Loucy (cell line): ENCODE results near the gene NDUFS7.

Source experiments
- EZH2phosphoT487 ChIP-seq: fragments of 200-600 bp; IDR thresholded peaks from 2 replicates; pipeline ENCODE4 v1.6.1; 2018; ENCODE audit warnings: antibody characterized with exemption, mild to moderate bottlenecking, moderate library complexity, borderline replicate concordance
- TF ChIP-seq, protein P1 (sequence below): fragments of 200-600 bp; sonication (generic); conservative IDR thresholded peaks from 2 replicates; pipeline ENCODE4 v1.5.1; 2014; ENCODE audit warnings: mild to moderate bottlenecking, antibody characterized with exemption, low read length

DNA sequence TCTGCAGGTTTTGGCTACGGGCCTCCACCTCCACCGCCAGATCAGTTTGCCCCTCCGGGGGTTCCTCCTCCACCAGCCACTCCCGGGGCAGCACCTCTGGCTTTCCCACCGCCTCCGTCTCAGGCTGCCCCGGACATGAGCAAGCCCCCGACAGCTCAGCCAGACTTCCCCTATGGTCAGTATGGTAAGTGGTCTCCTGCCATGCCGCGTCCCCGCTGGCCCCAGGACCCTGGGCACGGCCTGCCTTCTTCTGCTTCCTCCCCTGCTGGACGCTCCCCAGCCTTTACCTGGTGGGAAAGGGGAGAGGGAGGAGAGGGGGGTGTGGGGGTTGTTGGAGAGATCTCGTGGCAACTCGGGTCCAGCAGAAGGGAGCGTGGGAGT, 48.8 kb downstream of the NDUFS7 start:
- TF ChIP-seq, protein P1, sequence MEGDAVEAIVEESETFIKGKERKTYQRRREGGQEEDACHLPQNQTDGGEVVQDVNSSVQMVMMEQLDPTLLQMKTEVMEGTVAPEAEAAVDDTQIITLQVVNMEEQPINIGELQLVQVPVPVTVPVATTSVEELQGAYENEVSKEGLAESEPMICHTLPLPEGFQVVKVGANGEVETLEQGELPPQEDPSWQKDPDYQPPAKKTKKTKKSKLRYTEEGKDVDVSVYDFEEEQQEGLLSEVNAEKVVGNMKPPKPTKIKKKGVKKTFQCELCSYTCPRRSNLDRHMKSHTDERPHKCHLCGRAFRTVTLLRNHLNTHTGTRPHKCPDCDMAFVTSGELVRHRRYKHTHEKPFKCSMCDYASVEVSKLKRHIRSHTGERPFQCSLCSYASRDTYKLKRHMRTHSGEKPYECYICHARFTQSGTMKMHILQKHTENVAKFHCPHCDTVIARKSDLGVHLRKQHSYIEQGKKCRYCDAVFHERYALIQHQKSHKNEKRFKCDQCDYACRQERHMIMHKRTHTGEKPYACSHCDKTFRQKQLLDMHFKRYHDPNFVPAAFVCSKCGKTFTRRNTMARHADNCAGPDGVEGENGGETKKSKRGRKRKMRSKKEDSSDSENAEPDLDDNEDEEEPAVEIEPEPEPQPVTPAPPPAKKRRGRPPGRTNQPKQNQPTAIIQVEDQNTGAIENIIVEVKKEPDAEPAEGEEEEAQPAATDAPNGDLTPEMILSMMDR, result no peak
- no peak for TF ChIP-seq EZH2phosphoT487
